Lung microvascular endothelial cell (primary cell): ENCODE results near the gene SHLD2. TPM values are rescaled to one million over a fixed set of nuclear protein-coding genes. Genes with fewer than 3 reads are reported as not detected.
"Not testable (repeated sequence)": the region's sequence is repeated elsewhere in the genome, so short reads cannot be mapped to it uniquely, and the experiment has no call there.

Experiments
- DNase-seq, 2 donors: peaks; one replicate each; pipeline versions ENCODE4 v3.0.0 to v3.0.0-alpha.2; 2010; ENCODE audit warnings: low read depth in 2 of 2
- total RNA-seq: library from RNA; depleted of rRNA; stranded (reverse); fragments of >200 nt; gene quantifications from 2 replicates; pipeline ENCODE4 v1.2.1, GENCODE V29; 2014

Gene SHLD2
- total RNA-seq, 1 donor from 2014 or later, result 19.2 TPM

- peak; percentile 38 to 58 for DNase-seq
Observed at GRCh38 chr10:87211848-87212247, 116.8 kb downstream of the SHLD2 start.

GRCh38 chr10:87213150-87213765, 118.3 kb downstream of the SHLD2 start:
- not testable (repeated sequence) for DNase-seq

GRCh38 chr10:87213806-87214205, 118.8 kb downstream of the SHLD2 start:
- DNase-seq, result not testable (repeated sequence)

GRCh38 chr10:87216120-87216519, 121.1 kb downstream of the SHLD2 start:
- DNase-seq, result peak; percentile 5 to 35

GRCh38 chr10:87219370-87219769, 124.4 kb downstream of the SHLD2 start:
- not testable (repeated sequence) for DNase-seq

- not testable (repeated sequence) for DNase-seq
Observed at GRCh38 chr10:87222789-87223188, 127.8 kb downstream of the SHLD2 start.

- DNase-seq, result not testable (repeated sequence)
Observed at GRCh38 chr10:87225148-87225547, 130.1 kb downstream of the SHLD2 start, which contains the start of gene NUTM2A. NUTM2A (plus strand) TSS chr10:87225448; CDS start chr10:87225831, 383 bp downstream.

GRCh38 chr10:87228247-87228646, 133.2 kb downstream of the SHLD2 start:
- DNase-seq, result not testable (repeated sequence)

GRCh38 chr10:87229211-87229610, 134.2 kb downstream of the SHLD2 start:
- not testable (repeated sequence) for DNase-seq

- DNase-seq, result not testable (repeated sequence)
Observed at GRCh38 chr10:87234854-87235253, 139.8 kb downstream of the SHLD2 start.

GRCh38 chr10:87237244-87237643, 142.2 kb downstream of the SHLD2 start:
- DNase-seq, result not testable (repeated sequence)

GRCh38 chr10:87239346-87239808, 144.4 kb downstream of the SHLD2 start:
- DNase-seq, result not testable (repeated sequence)

Other genes starting within 250 kb of the SHLD2 start
- 14.9 and 96.3 TPM in 2 replicates for gene MMRN2, start 137.6 kb upstream of the SHLD2 start, total RNA-seq
- gene SNCG, start 136.6 kb upstream of the SHLD2 start, total RNA-seq, result 46.2 and 112 TPM in 2 replicates
- gene ADIRF, start 126.7 kb upstream of the SHLD2 start, total RNA-seq, result 10.1 and 37.7 TPM in 2 replicates
- not detected in 2 replicates for gene FAM25A, start 74.9 kb upstream of the SHLD2 start, total RNA-seq
- 141 and 146 TPM in 2 replicates for gene GLUD1, start 363 bp upstream of the SHLD2 start, total RNA-seq
- under 0.01 and 0.20 TPM in 2 replicates for gene NUTM2A, start 130.2 kb downstream of the SHLD2 start, total RNA-seq